Measurements from ENCODE around the gene HIRA.

The HIRA gene

DNA sequence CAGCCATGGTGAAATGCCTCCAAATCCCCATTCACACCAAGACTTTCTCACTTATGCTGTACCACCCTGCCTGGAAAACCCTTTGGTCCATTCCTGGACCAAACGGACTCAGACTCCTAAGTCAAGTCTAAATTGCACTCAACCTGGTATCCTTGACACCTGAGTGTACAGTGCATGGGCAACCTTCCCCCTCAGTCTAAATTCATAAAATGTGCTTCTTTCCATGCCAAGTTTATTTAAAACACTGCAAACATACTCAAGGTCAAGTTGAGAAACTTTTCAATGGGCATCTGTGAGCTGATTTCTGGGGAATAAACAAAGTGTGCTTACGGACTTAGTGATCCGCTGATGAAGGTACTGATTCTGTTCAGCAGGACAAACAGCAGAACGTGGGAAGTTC lies 26.4 kb downstream of the HIRA start:
- DNase-seq (ENCODE audit: low read depth), result no peak
- no peak overlapping the region for H3K4me3 ChIP-seq (ENCODE audit: low read depth, low read length)
- TF ChIP-seq, protein P1, sequence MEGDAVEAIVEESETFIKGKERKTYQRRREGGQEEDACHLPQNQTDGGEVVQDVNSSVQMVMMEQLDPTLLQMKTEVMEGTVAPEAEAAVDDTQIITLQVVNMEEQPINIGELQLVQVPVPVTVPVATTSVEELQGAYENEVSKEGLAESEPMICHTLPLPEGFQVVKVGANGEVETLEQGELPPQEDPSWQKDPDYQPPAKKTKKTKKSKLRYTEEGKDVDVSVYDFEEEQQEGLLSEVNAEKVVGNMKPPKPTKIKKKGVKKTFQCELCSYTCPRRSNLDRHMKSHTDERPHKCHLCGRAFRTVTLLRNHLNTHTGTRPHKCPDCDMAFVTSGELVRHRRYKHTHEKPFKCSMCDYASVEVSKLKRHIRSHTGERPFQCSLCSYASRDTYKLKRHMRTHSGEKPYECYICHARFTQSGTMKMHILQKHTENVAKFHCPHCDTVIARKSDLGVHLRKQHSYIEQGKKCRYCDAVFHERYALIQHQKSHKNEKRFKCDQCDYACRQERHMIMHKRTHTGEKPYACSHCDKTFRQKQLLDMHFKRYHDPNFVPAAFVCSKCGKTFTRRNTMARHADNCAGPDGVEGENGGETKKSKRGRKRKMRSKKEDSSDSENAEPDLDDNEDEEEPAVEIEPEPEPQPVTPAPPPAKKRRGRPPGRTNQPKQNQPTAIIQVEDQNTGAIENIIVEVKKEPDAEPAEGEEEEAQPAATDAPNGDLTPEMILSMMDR (IDR thresholded peaks at IDR 0.05; ENCODE audit: low read depth, low read length, missing control alignments), result no peak
- in situ Hi-C loops (cut with HindIII; ENCODE audit: low sequenced_read_pairs), result no loop called here

GRCh38 chr22:19404676-19405075 lies 26.9 kb downstream of the HIRA start:
- in situ Hi-C loops (cut with HindIII; ENCODE audit: low sequenced_read_pairs), result no loop called here
- H3K4me3 ChIP-seq (ENCODE audit: low read depth, low read length), result no peak overlapping the region

DNA sequence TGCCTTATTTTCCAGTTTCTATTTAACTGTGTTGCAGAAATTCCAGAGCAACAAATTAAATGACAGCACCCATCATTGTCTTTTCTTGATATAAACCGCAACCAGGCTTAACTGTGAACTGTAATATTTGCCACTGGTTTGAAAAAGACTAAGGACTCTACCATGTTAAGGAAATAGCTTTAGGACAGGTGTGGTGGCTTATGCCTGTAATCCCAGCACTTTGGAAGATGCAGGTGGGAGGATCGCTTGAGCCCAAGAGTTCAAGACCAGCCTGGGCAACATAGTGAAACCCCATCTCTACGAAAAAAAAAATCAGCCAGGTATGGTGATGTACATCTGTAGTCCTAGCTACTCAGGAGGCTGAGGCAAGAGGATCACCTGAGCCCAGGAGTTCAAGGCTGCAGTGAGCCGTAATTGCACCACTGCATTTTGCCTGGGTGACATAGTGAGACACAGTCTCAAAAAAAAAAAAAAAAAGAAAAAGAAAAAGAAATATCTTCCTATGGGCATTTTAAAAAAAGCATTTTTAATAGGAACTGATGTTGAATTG lies 28.8 kb downstream of the HIRA start:
- in situ Hi-C loops (cut with HindIII; ENCODE audit: low sequenced_read_pairs), result no loop called here
- DNase-seq (ENCODE audit: low read depth), result no peak
- H3K4me3 ChIP-seq (ENCODE audit: low read depth, low read length), result no peak overlapping the region
- TF ChIP-seq, protein P1 (IDR thresholded peaks at IDR 0.05; ENCODE audit: low read depth, low read length, missing control alignments), result no peak

More at GRCh38 chr22:19404676-19405075, 26.9 kb downstream of the HIRA start:
- TF ChIP-seq, protein P1 (IDR thresholded peaks at IDR 0.05; ENCODE audit: low read depth, low read length, missing control alignments), result no peak
- DNase-seq (ENCODE audit: low read depth), result no peak

DNA sequence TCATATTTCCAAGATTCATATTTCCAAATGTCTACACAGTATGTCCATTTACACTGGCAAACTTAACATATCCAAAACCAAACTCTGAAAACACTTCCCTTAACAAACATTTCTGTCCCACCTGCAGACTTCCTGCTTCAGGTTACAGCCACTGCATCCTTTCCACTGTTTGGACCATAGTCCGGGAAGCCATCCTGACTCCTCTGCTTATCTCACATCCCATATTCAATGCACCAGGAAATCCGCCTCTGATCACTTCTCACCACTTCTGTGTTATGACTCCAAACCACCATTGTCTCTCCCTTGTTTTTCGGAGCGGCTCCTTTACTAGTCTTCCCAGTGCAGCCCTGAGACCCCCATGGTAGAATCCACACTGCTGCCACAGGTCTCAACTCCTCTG lies 30.1 kb downstream of the HIRA start:
- no peak overlapping the region for H3K4me3 ChIP-seq (ENCODE audit: low read depth, low read length)
- in situ Hi-C loops (cut with HindIII; ENCODE audit: low sequenced_read_pairs), result no loop called here
- TF ChIP-seq, protein P1 (IDR thresholded peaks at IDR 0.05; ENCODE audit: low read depth, low read length, missing control alignments), result no peak
- DNase-seq (ENCODE audit: low read depth), result no peak

DNA sequence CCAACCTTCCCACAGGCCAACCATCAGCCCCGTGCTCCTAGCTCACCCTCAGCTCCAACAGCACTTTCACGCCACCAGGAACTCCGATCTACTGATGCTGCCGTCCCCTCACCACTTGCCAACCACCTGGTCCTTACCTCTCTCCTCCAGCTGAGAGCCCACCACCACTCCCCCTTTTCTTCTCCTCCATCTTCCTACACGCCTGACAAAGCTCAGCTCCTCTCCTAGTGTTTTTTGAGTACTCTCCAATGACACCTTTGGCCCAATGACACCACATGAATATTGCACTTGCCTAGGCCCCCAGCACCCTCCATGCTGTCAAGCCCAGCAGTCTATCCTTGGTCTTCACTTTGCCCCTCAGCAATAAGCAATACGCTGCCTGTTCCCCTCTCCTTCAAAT lies 30.7 kb downstream of the HIRA start:
- TF ChIP-seq, protein P1 (IDR thresholded peaks at IDR 0.05; ENCODE audit: low read depth, low read length, missing control alignments), result no peak
- no peak for DNase-seq (ENCODE audit: low read depth)
- in situ Hi-C loops (cut with HindIII; ENCODE audit: low sequenced_read_pairs), result no loop called here

DNA sequence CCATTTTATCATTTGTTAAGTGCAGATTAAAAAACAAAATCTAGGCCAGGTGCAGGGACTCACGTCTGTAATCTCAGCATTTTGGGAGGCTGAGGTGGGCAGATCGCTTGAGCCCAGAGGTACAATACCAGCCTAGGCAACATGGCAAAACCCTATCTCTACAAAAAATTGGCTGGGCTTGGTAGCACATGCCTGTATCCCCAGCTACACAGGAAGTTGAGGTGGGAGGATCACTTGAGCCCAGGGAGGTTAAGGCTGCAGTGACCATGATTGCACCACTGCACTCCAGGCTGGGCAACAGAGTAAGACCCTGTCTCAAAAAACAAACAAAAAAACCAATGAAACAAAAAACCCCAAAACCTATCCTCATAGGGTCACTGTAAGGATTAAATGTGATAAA lies 32.9 kb downstream of the HIRA start:
- no peak for DNase-seq (ENCODE audit: low read depth)
- H3K4me3 ChIP-seq (ENCODE audit: low read depth, low read length), result no peak overlapping the region
- TF ChIP-seq, protein P1 (IDR thresholded peaks at IDR 0.05; ENCODE audit: low read depth, low read length, missing control alignments), result no peak
- in situ Hi-C loops (cut with HindIII; ENCODE audit: low sequenced_read_pairs), result no loop called here

More for the DNA sequence above, 30.7 kb downstream of the HIRA start:
- no peak overlapping the region for H3K4me3 ChIP-seq (ENCODE audit: low read depth, low read length)

Data from astrocyte of the cerebellum (primary cell).